Upper lobe of left lung (tissue), 6 donors: ENCODE data around the gene GUCY2C. TPM values are rescaled to one million over a fixed set of nuclear protein-coding genes. Genes with fewer than 3 reads are reported as not detected.
A peak's percentile ranks its signal among the peaks of the same experiment; 100 is the strongest.

Source experiments
- ATAC-seq, 2 donors: fragments of 200-7000 bp; cut with Tn5 transposase; one replicate each; pipeline ENCODE4 v1.9.1; 2022; ENCODE audit warnings: mild to moderate bottlenecking in 2 of 2, moderate library complexity in 2 of 2; ENCODE audit not compliant: low FRiP score in 2 of 2
- DNase-seq, 2 donors: peaks; one replicate each; pipeline ENCODE4 v3.0.0-alpha.2; 2019 to 2020
- H3K27ac ChIP-seq, 4 donors: fragments of 200-600 bp; sonication (generic); one replicate each; pipeline ENCODE4 v1.5.1; 2016 to 2019
- H3K27me3 ChIP-seq, 4 donors: fragments of 200-600 bp; sonication (generic); one replicate each; pipeline ENCODE4 v1.5.1; 2017 to 2019
- H3K36me3 ChIP-seq, 4 donors: fragments of 200-600 bp; sonication (generic); one replicate each; pipeline ENCODE4 v1.5.1; 2016 to 2019
- H3K4me1 ChIP-seq, 4 donors: fragments of 200-600 bp; sonication (generic); one replicate each; pipeline ENCODE4 v1.5.1; 2018 to 2019
- H3K4me3 ChIP-seq, 4 donors: fragments of 200-600 bp; sonication (generic); one replicate each; pipeline ENCODE4 v1.5.1; 2017 to 2019; ENCODE audit warnings: mild to moderate bottlenecking in 2 of 4, moderate library complexity in 1 of 4
- H3K9me3 ChIP-seq, 4 donors: fragments of 200-600 bp; sonication (generic); one replicate each; pipeline ENCODE4 v1.5.1; 2018 to 2019
- CTCF ChIP-seq, 6 experiments: fragments of 450-650 bp in 4 of 6; fragments of 200-600 bp in 2 of 6; sonication (generic) in 2 of 6; IDR thresholded peaks; one replicate each; pipeline ENCODE4 v1.5.1; 2016 to 2019; ENCODE audit warnings: antibody characterized with exemption in 6 of 6
- EP300 ChIP-seq, 4 donors: sonication (generic); formaldehyde crosslinking; IDR thresholded peaks; one replicate each; pipeline ENCODE4 v1.5.1; 2017; ENCODE audit warnings: antibody characterized with exemption in 4 of 4, control low read depth in 2 of 4
- POLR2A ChIP-seq, 4 donors: fragments of 450-650 bp; IDR thresholded peaks; one replicate each; pipeline ENCODE4 v1.5.1; 2016 to 2017; ENCODE audit warnings: antibody characterized with exemption in 4 of 4, mild to moderate bottlenecking in 2 of 4
- POLR2AphosphoS5 ChIP-seq, 2 donors: sonication (generic); formaldehyde crosslinking; IDR thresholded peaks; one replicate each; pipeline ENCODE4 v1.5.1; 2017; ENCODE audit warnings: antibody characterized with exemption in 2 of 2
- WGBS, 2 donors: methylation state at CpG; one replicate each; pipeline ENCODE4 v1.1.5; 2017 to 2018; 5-methylcytosine and 5-hydroxymethylcytosine counted together
- total RNA-seq, 6 donors: library from RNA; depleted of rRNA in 4 of 6; stranded (reverse); fragments of >200 nt in 4 of 6; gene quantifications; one replicate each; pipeline versions ENCODE4 v1.1.0 to v1.2.1, GENCODE V29; 2016 to 2021
- donor health status: DM: no; HTN: no; CAD: no; lungs with moderate emphysema.
- donor health status: DM: no; HTN: yes; CAD: no; lungs with severe emphysema.

The GUCY2C gene
- total RNA-seq, 6 donors from 2014 or later, result 1.0 TPM; not detected in 5

- H3K9me3 ChIP-seq, result no peaks in the 10 kb centered on the region
- DNase-seq (no peak), ATAC-seq (no peak)
- H3K4me1 ChIP-seq, result no peaks in the 10 kb centered on the region
- no peak overlapping the region for H3K4me3 ChIP-seq
- WGBS, 2 donors, result 85% methylated on average over 6 of the region's 6 CpGs
- no peak overlapping the region for H3K27ac ChIP-seq
- TF ChIP-seq POLR2A (IDR thresholded peaks at IDR 0.05) (no peak), CTCF (IDR thresholded peaks at IDR 0.05) (no peak), EP300 (IDR thresholded peaks at IDR 0.05) (no peak), POLR2AphosphoS5 (IDR thresholded peaks at IDR 0.05) (no peak)
- H3K27me3 ChIP-seq, result no peaks in the 10 kb centered on the region
- no peaks in the 10 kb centered on the region for H3K36me3 ChIP-seq
Measured at GRCh38 chr12:14678547-14679150, 17.8 kb downstream of the GUCY2C start.

- 93 to 94% methylated on average over 3 of the region's 3 CpGs for WGBS, 2 donors
- Histone ChIP-seq H3K27ac (no peak overlapping the region), H3K9me3 (no peaks in the 10 kb centered on the region), H3K4me1 (no peaks in the 10 kb centered on the region), H3K4me3 (no peak overlapping the region), H3K27me3 (no peaks in the 10 kb centered on the region), H3K36me3 (no peaks in the 10 kb centered on the region)
- no peak for DNase-seq
- no peak for ATAC-seq
- TF ChIP-seq POLR2AphosphoS5 (IDR thresholded peaks at IDR 0.05) (no peak), EP300 (IDR thresholded peaks at IDR 0.05) (no peak), CTCF (IDR thresholded peaks at IDR 0.05) (no peak), POLR2A (IDR thresholded peaks at IDR 0.05) (no peak)
Measured at GRCh38 chr12:14668591-14668990, 27.8 kb downstream of the GUCY2C start.

DNA sequence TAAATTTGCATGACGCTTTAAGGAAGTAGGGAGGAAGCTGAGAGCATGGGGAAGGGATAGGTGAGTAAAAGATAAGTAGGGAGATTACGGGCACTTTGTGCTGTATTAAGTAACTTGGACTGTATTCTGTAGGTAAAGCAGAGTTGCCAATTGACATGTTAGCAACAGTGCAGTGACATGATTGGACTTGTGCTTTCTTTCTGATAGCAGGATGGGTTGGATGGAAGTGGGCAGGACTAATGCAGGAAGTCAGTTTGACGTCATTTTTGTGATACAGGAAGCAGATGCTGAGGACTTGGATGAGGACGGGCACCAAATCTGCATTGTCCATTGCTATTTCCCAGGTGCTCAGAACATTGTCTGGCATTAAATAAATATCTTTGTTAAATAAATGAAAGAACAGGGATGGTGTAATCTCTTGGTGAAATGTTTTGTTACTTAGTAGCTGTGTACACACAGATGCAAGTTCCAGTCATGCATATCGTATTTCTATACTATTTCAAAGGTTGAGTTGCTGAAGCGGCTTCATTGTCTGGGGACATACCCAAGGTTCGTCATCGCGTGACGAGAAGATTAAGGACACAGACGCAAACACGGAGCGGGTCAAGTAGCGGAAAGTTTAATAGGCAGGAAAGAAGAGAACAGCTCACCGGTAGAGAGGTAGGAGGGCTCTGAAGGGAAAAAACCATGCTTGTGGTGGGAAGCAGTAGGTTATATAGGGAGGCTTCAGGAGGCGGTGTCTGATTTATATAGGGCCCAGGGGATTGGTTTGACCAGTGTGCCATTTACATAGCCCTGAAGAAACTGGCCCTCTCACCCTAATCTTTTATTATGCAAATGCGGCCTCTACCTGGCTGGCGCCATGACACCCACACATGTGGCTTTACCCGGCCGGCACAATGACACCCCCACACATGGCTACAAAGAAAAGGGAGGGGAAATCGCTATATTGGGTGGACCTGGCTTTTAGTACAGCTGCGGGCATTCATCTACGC is 30.7 kb downstream of the GUCY2C start:
- H3K9me3 ChIP-seq, result no peaks in the 10 kb centered on the region
- WGBS, 2 donors, result 88 to 90% methylated on average over 23 of the region's 23 CpGs
- no peak overlapping the region for H3K27ac ChIP-seq
- H3K36me3 ChIP-seq, result no peaks in the 10 kb centered on the region
- H3K27me3 ChIP-seq, result no peaks in the 10 kb centered on the region
- DNase-seq (no peak), ATAC-seq (no peak)
- no peak overlapping the region for H3K4me3 ChIP-seq
- H3K4me1 ChIP-seq, result no peaks in the 10 kb centered on the region
- TF ChIP-seq EP300 (IDR thresholded peaks at IDR 0.05) (no peak), POLR2AphosphoS5 (IDR thresholded peaks at IDR 0.05) (no peak), POLR2A (IDR thresholded peaks at IDR 0.05) (no peak), CTCF (IDR thresholded peaks at IDR 0.05) (no peak)

DNA sequence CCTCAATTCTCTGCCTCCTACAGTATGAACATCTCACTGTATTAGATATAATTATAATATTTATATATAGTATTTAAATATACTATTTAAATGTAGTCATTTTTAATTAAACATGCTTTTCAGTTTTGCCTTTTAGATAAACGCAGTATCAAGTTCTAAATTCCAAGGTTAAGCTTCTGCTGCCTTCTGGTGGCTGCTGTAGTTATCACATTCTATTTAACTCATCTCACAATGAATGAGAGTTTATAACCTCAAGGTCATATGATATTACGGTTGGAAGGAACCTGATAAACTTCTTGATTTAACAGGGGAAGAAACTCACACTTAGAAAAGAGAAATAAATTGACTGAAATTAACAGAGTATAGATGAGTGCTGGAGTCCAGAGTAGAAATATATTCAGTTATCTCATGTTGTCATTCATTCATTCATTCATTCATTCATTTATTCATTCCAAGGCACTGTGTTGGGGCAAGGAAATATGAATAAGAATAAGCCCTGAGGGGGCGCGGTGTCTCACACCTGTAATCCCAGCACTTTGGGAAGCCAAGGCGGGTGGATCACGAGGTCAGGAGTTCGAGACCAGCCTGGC is 31.9 kb downstream of the GUCY2C start:
- ATAC-seq (peak in 1 of 2 donors; percentile 70), DNase-seq (no peak)
- Histone ChIP-seq H3K4me1 (no peaks in the 10 kb centered on the region), H3K27me3 (no peaks in the 10 kb centered on the region), H3K36me3 (no peaks in the 10 kb centered on the region), H3K4me3 (no peak overlapping the region), H3K27ac (no peak overlapping the region), H3K9me3 (no peaks in the 10 kb centered on the region)
- TF ChIP-seq POLR2AphosphoS5 (IDR thresholded peaks at IDR 0.05) (no peak), POLR2A (IDR thresholded peaks at IDR 0.05) (no peak), CTCF (IDR thresholded peaks at IDR 0.05) (peak; percentile 29 to 72 (median 52)), EP300 (IDR thresholded peaks at IDR 0.05) (no peak)
- WGBS, 2 donors, result 68 to 71% methylated on average over 7 of the region's 7 CpGs
